HEK293 (cell line): ENCODE data around the gene PTPRR.

Source experiments
- CTCF ChIA-PET: fragments of 350-600 bp; formaldehyde crosslinking; extraction: SDS; loops from one replicate; lab custom pipeline; 2021; ENCODE audit warnings: antibody characterized with exemption; lab: Yijun Ruan, JAX
- POLR2A ChIA-PET: fragments of 300-600 bp; formaldehyde crosslinking; extraction: SDS; loops from one replicate; lab custom pipeline; 2020; ENCODE audit warnings: antibody characterized with exemption, inconsistent platforms; lab: Yijun Ruan, JAX
- H3K27ac ChIP-seq: fragments of 200-500 bp; sonication (Bioruptor generic); 2 replicates; pipeline ENCODE4 v1.5.1; 2014; ENCODE audit warnings: low read depth, low read length, control low read depth, inconsistent platforms; ENCODE audit errors: extremely low read depth
- H3K36me3 ChIP-seq, 2 experiments: fragments of 200-500 bp in 1 of 2; sonication (Bioruptor generic) in 1 of 2; 1 replicate in 1 of 2; 2 replicates in 1 of 2; pipeline ENCODE4 v1.5.1; 2014 to 2017; ENCODE audit warnings: inconsistent platforms in 2 of 2, low read length in 2 of 2; ENCODE audit not compliant: control insufficient read depth in 2 of 2, insufficient read depth in 1 of 2
- H3K4me1 ChIP-seq: fragments of 200-500 bp; sonication (Bioruptor generic); 2 replicates; pipeline ENCODE4 v1.5.1; 2014; ENCODE audit warnings: mild to moderate bottlenecking, low read length, inconsistent platforms; ENCODE audit not compliant: control insufficient read depth, insufficient read depth
- H3K4me3 ChIP-seq: 2 replicates; pipeline ENCODE4 v1.5.1; 2011; ENCODE audit warnings: low read depth, mild to moderate bottlenecking, control low read depth, low read length, moderate library complexity
- H3K9me3 ChIP-seq: fragments of 200-500 bp; sonication (Bioruptor generic); 2 replicates; pipeline ENCODE4 v1.5.1; 2014; ENCODE audit warnings: low read depth, low read length, inconsistent platforms; ENCODE audit not compliant: control insufficient read depth, insufficient read depth
- BCL11A ChIP-seq: fragments of 450-650 bp; formaldehyde crosslinking; IDR thresholded peaks from 2 replicates; pipeline ENCODE4 v1.5.1; 2016; ENCODE audit warnings: low read depth, missing biosample characterization, missing genetic modification characterization
- CTCF ChIP-seq: fragments of 450-650 bp; formaldehyde crosslinking; IDR thresholded peaks from 2 replicates; pipeline ENCODE4 v1.5.1; 2016; ENCODE audit warnings: missing biosample characterization, missing genetic modification characterization
- ELK4 ChIP-seq: IDR thresholded peaks from 2 replicates; pipeline ENCODE4 v1.6.1; 2011; ENCODE audit warnings: mild to moderate bottlenecking, low read depth, low read length, borderline replicate concordance
- HIC1 ChIP-seq: fragments of 450-650 bp; formaldehyde crosslinking; IDR thresholded peaks from 2 replicates; pipeline ENCODE4 v1.5.1; 2016; ENCODE audit warnings: missing biosample characterization, missing genetic modification characterization
- KLF8 ChIP-seq: fragments of 450-650 bp; formaldehyde crosslinking; IDR thresholded peaks from 2 replicates; pipeline ENCODE4 v1.5.1; 2016; ENCODE audit warnings: missing biosample characterization, missing genetic modification characterization
- MYNN ChIP-seq: fragments of 450-650 bp; formaldehyde crosslinking; IDR thresholded peaks from 2 replicates; pipeline ENCODE4 v1.5.1; 2016; ENCODE audit warnings: missing biosample characterization, missing genetic modification characterization, borderline replicate concordance
- PRDM6 ChIP-seq: fragments of 450-650 bp; formaldehyde crosslinking; IDR thresholded peaks from 2 replicates; pipeline ENCODE4 v1.5.1; 2017; ENCODE audit warnings: missing biosample characterization, missing genetic modification characterization
- SALL2 ChIP-seq: fragments of 450-650 bp; formaldehyde crosslinking; IDR thresholded peaks from 2 replicates; pipeline ENCODE4 v1.5.0; 2017; ENCODE audit warnings: missing biosample characterization, mild to moderate bottlenecking, missing genetic modification characterization, borderline replicate concordance
- SCRT2 ChIP-seq: fragments of 450-650 bp; formaldehyde crosslinking; IDR thresholded peaks from 2 replicates; pipeline ENCODE4 v1.5.1; 2016; ENCODE audit warnings: missing biosample characterization, missing genetic modification characterization
- TCF7L2 ChIP-seq: IDR thresholded peaks from 2 replicates; pipeline ENCODE4 v1.6.1; 2011; ENCODE audit warnings: low read depth, mild to moderate bottlenecking, inconsistent platforms, low read length, moderate library complexity, borderline replicate concordance
- ZBTB1 ChIP-seq: fragments of 450-650 bp; formaldehyde crosslinking; IDR thresholded peaks from 2 replicates; pipeline ENCODE4 v1.5.1; 2016; ENCODE audit warnings: missing biosample characterization, missing genetic modification characterization
- ZBTB10 ChIP-seq: fragments of 450-650 bp; formaldehyde crosslinking; IDR thresholded peaks from 2 replicates; pipeline ENCODE4 v1.5.1; 2016; ENCODE audit warnings: missing biosample characterization, missing genetic modification characterization
- ZBTB7A ChIP-seq: fragments of 450-650 bp; formaldehyde crosslinking; IDR thresholded peaks from 2 replicates; pipeline ENCODE4 v1.5.1; 2016; ENCODE audit warnings: low read depth, missing biosample characterization, missing genetic modification characterization
- ZEB2 ChIP-seq: fragments of 450-650 bp; formaldehyde crosslinking; IDR thresholded peaks from 2 replicates; pipeline ENCODE4 v1.5.1; 2016; ENCODE audit warnings: missing biosample characterization, missing genetic modification characterization
- ZNF10 ChIP-seq: fragments of 450-650 bp; formaldehyde crosslinking; IDR thresholded peaks from 2 replicates; pipeline ENCODE4 v1.5.1; 2017; ENCODE audit warnings: missing biosample characterization, missing genetic modification characterization
- ZNF169 ChIP-seq: fragments of 450-650 bp; formaldehyde crosslinking; IDR thresholded peaks from 2 replicates; pipeline ENCODE4 v1.5.1; 2016; ENCODE audit warnings: missing biosample characterization, missing genetic modification characterization
- ZNF214 ChIP-seq: fragments of 450-650 bp; formaldehyde crosslinking; IDR thresholded peaks from 2 replicates; pipeline ENCODE4 v1.5.1; 2017; ENCODE audit warnings: missing biosample characterization, mild to moderate bottlenecking, missing genetic modification characterization, borderline replicate concordance
- ZNF223 ChIP-seq: fragments of 450-650 bp; formaldehyde crosslinking; IDR thresholded peaks from 2 replicates; pipeline ENCODE4 v1.5.1; 2016; ENCODE audit warnings: missing biosample characterization, missing genetic modification characterization
- ZNF239 ChIP-seq: fragments of 450-650 bp; formaldehyde crosslinking; IDR thresholded peaks from 2 replicates; pipeline ENCODE4 v1.5.1; 2016; ENCODE audit warnings: missing biosample characterization, missing genetic modification characterization
- ZNF274 ChIP-seq, 2 experiments: fragments of 200-500 bp in 1 of 2; fragments of 450-650 bp in 1 of 2; sonication (Bioruptor generic) in 1 of 2; formaldehyde crosslinking in 1 of 2; IDR thresholded peaks; 2 replicates each; pipeline versions ENCODE4 v1.5.1 to v1.6.1; 2014 to 2016; ENCODE audit warnings: borderline replicate concordance in 1 of 2, inconsistent platforms in 1 of 2, low read length in 1 of 2, missing biosample characterization in 1 of 2, missing genetic modification characterization in 1 of 2
- ZNF416 ChIP-seq: fragments of 450-650 bp; formaldehyde crosslinking; IDR thresholded peaks from 2 replicates; pipeline ENCODE4 v1.5.1; 2016; ENCODE audit warnings: missing biosample characterization, missing genetic modification characterization
- ZNF473 ChIP-seq: fragments of 450-650 bp; formaldehyde crosslinking; IDR thresholded peaks from 2 replicates; pipeline ENCODE4 v1.5.1; 2017; ENCODE audit warnings: missing biosample characterization, missing genetic modification characterization
- ZNF514 ChIP-seq: fragments of 450-650 bp; formaldehyde crosslinking; IDR thresholded peaks from 2 replicates; pipeline ENCODE4 v1.5.1; 2016; ENCODE audit warnings: missing biosample characterization, missing genetic modification characterization
- ZNF560 ChIP-seq: fragments of 450-650 bp; formaldehyde crosslinking; IDR thresholded peaks from 2 replicates; pipeline ENCODE4 v1.5.1; 2017; ENCODE audit warnings: missing biosample characterization, missing genetic modification characterization, borderline replicate concordance
- ZNF629 ChIP-seq: fragments of 450-650 bp; formaldehyde crosslinking; IDR thresholded peaks from 2 replicates; pipeline ENCODE4 v1.5.1; 2017; ENCODE audit warnings: missing biosample characterization, missing genetic modification characterization
- ZNF660 ChIP-seq: fragments of 450-650 bp; IDR thresholded peaks from 2 replicates; pipeline ENCODE4 v1.5.1; 2018; ENCODE audit warnings: missing biosample characterization, mild to moderate bottlenecking, missing genetic modification characterization

PTPRR gene

GRCh38 chr12:70747445-70748260 lies 172.9 kb downstream of the PTPRR start:
- ChIA-PET CTCF (interaction anchor here (0.5 to 0.8 kb wide), 4 partner anchors 103 to 239 kb away, joined by 3 to 4 read pairs (median 3); no protein-coding TSS in a partner anchor), POLR2A (interaction anchor here (0.6 kb wide), 1 partner anchor 1801 kb away, joined by 3 read pairs; no protein-coding TSS in a partner anchor)
- Histone ChIP-seq H3K4me3 (no peak overlapping the region), H3K9me3 (no peaks in the 10 kb centered on the region), H3K27ac (no peak overlapping the region), H3K36me3 (no peaks in the 10 kb centered on the region), H3K4me1 (no peaks in the 10 kb centered on the region)
- no peak for TF ChIP-seq PRDM6
- no peak for TF ChIP-seq ZEB2 (tag by site-specific recombination)
- no peak for TF ChIP-seq ZNF473 (tag by site-specific recombination)
- TF ChIP-seq ZNF560 (tag by site-specific recombination), result no peak
- no peak for TF ChIP-seq SALL2
- no peak for TF ChIP-seq ZNF660 (tag by site-specific recombination)
- TF ChIP-seq HIC1, result no peak
- no peak for TF ChIP-seq ZNF214
- TF ChIP-seq ZNF274 (IDR thresholded peaks at IDR 0.05; ENCODE audit: low read length), result no peak
- TF ChIP-seq ZNF274 (tag by site-specific recombination; IDR thresholded peaks at IDR 0.05; ENCODE audit: borderline replicate concordance), result no peak
- no peak for TF ChIP-seq CTCF (tag by site-specific recombination)
- no peak for TF ChIP-seq ZBTB1 (tag by site-specific recombination)
- TF ChIP-seq KLF8 (tag by site-specific recombination), result no peak
- no peak for TF ChIP-seq ZNF416 (tag by site-specific recombination)
- no peak for TF ChIP-seq ZNF239
- no peak for TF ChIP-seq SCRT2 (tag by site-specific recombination)
- TF ChIP-seq ZNF10 (tag by site-specific recombination), result no peak
- no peak for TF ChIP-seq ZNF514 (tag by site-specific recombination)
- TF ChIP-seq TCF7L2, result no peak

GRCh38 chr12:70745048-70745447 lies 175.5 kb downstream of the PTPRR start:
- Histone ChIP-seq H3K27ac (no peak overlapping the region), H3K9me3 (no peaks in the 10 kb centered on the region), H3K4me1 (no peaks in the 10 kb centered on the region), H3K36me3 (no peaks in the 10 kb centered on the region), H3K4me3 (no peak overlapping the region)
- ChIA-PET CTCF (interaction anchor here (0.6 to 1.6 kb wide), 4 partner anchors 11 to 619 kb away, joined by 3 to 4 read pairs (median 3); no protein-coding TSS in a partner anchor), POLR2A (interaction anchor here (0.7 kb wide), 1 partner anchor 206 kb away, joined by 3 read pairs; no protein-coding TSS in a partner anchor)
- TF ChIP-seq ZNF169 (tag by site-specific recombination) (no peak), ZBTB7A (no peak), ZNF223 (tag by site-specific recombination) (no peak), MYNN (no peak), ZNF629 (tag by site-specific recombination) (no peak), ZBTB10 (tag by site-specific recombination) (no peak), BCL11A (tag by site-specific recombination) (no peak), ZNF514 (tag by site-specific recombination) (no peak), ELK4 (no peak)
